Measurements from ENCODE around the gene ACY1.

ACY1 gene

GRCh38 chr3:51982838-51983577, at the start of gene ACY1:
TSS of gene ACY1 (plus strand) at chr3:51983535. CDS start at chr3:51984065, 530 bp downstream.
- peak; percentile 67 for DNase-seq (ENCODE audit: low read depth)

- DNase-seq (ENCODE audit: low read depth), result no peak
These were observed 49.0 kb upstream of the ACY1 start for GRCh38 chr3:51934139-51934850.

- no peak for DNase-seq (ENCODE audit: low read depth)
These were observed 48.1 kb upstream of the ACY1 start for GRCh38 chr3:51934991-51935885.

- DNase-seq (ENCODE audit: low read depth), result no peak
These were observed 47.2 kb upstream of the ACY1 start for GRCh38 chr3:51935886-51936755.

- DNase-seq (ENCODE audit: low read depth), result no peak
These were observed 46.3 kb upstream of the ACY1 start for GRCh38 chr3:51937014-51937413.

GRCh38 chr3:51937611-51938450, 45.5 kb upstream of the ACY1 start:
- no peak for DNase-seq (ENCODE audit: low read depth)

- DNase-seq (ENCODE audit: low read depth), result no peak
These were observed 44.4 kb upstream of the ACY1 start for GRCh38 chr3:51938780-51939425.

GRCh38 chr3:51940648-51941462, 42.5 kb upstream of the ACY1 start:
- no peak for DNase-seq (ENCODE audit: low read depth)

- no peak for DNase-seq (ENCODE audit: low read depth)
These were observed 41.9 kb upstream of the ACY1 start for GRCh38 chr3:51941463-51941797.

- peak; percentile 99 for DNase-seq (ENCODE audit: low read depth)
These were observed 41.3 kb upstream of the ACY1 start, which contains the start of the genes PARP3 and RRP9 for GRCh38 chr3:51941798-51942602. TSS of gene PARP3 (plus strand) at chr3:51942363. CDS start at chr3:51943356, 993 bp downstream. TSS of gene RRP9 (minus strand) at chr3:51941904. CDS start at chr3:51941867, 37 bp downstream.

- DNase-seq (ENCODE audit: low read depth), result peak; percentile 56
These were observed 40.5 kb upstream of the ACY1 start for GRCh38 chr3:51942603-51943450.

GRCh38 chr3:51943451-51944391, 39.6 kb upstream of the ACY1 start:
- no peak for DNase-seq (ENCODE audit: low read depth)

- no peak for DNase-seq (ENCODE audit: low read depth)
These were observed 38.8 kb upstream of the ACY1 start for GRCh38 chr3:51944451-51945021.

GRCh38 chr3:51945031-51945840, 38.1 kb upstream of the ACY1 start:
- no peak for DNase-seq (ENCODE audit: low read depth)
